ENCODE measurements around the gene KCND3.

Gene KCND3

DNA sequence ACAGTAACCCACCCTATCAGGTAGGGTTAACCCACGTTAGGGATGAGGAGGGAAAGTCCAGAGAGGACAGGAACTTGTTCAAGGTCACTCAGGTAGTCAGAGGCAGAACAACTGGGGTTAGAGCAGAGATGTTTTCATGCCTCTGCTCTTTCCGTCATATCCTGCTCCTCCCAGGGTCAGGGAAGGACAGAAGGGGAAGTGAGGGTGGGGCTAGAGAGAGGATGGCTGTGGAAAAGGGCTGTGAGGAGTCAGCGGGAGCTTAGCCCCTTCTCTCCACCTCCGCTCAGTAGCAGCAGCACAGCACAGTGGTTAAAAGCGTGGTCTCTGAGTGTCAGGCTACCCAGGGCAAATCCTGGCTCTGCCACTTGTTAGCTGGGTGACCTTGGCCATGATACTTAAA, 197.2 kb downstream of the KCND3 start:
- H3K9me3 ChIP-seq (ENCODE audit: severe bottlenecking), result no peaks in the 10 kb centered on the region
- TF ChIP-seq, protein P1, sequence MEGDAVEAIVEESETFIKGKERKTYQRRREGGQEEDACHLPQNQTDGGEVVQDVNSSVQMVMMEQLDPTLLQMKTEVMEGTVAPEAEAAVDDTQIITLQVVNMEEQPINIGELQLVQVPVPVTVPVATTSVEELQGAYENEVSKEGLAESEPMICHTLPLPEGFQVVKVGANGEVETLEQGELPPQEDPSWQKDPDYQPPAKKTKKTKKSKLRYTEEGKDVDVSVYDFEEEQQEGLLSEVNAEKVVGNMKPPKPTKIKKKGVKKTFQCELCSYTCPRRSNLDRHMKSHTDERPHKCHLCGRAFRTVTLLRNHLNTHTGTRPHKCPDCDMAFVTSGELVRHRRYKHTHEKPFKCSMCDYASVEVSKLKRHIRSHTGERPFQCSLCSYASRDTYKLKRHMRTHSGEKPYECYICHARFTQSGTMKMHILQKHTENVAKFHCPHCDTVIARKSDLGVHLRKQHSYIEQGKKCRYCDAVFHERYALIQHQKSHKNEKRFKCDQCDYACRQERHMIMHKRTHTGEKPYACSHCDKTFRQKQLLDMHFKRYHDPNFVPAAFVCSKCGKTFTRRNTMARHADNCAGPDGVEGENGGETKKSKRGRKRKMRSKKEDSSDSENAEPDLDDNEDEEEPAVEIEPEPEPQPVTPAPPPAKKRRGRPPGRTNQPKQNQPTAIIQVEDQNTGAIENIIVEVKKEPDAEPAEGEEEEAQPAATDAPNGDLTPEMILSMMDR (IDR thresholded peaks at IDR 0.05; ENCODE audit: poor library complexity, severe bottlenecking), result no peak
- H3K27me3 ChIP-seq (ENCODE audit: insufficient read depth, poor library complexity, severe bottlenecking), result no peaks in the 10 kb centered on the region
- ATAC-seq (ENCODE audit: low read depth) (no peak), DNase-seq (ENCODE audit: low spot score) (no peak)
- no peaks in the 10 kb centered on the region for H3K4me1 ChIP-seq (ENCODE audit: insufficient read depth, poor library complexity, severe bottlenecking)
- no peak overlapping the region for H3K4me3 ChIP-seq (ENCODE audit: severe bottlenecking)
- H3K36me3 ChIP-seq (ENCODE audit: low read depth), result no peaks in the 10 kb centered on the region
- no peak overlapping the region for H3K27ac ChIP-seq (ENCODE audit: poor library complexity, severe bottlenecking)

DNA sequence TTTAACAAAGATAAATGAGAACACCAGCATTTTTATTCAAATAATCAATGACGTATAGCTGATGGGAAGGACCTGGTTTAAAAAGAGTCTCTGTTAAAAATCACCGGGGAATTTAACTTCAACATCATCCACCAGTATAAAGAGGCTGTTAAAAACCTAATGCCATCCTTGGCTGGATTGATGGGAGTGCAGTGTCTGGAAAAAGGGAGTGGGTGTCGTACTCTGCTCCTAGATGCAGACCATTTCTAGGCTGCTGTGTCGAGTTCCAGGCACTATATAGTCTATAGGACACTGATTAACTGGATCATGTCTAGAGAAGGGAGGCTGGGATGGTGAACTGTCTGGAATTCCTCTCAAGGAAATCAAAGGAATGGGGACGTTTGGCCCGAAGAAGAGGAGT, 197.7 kb downstream of the KCND3 start:
- H3K27ac ChIP-seq (ENCODE audit: poor library complexity, severe bottlenecking), result no peak overlapping the region

DNA sequence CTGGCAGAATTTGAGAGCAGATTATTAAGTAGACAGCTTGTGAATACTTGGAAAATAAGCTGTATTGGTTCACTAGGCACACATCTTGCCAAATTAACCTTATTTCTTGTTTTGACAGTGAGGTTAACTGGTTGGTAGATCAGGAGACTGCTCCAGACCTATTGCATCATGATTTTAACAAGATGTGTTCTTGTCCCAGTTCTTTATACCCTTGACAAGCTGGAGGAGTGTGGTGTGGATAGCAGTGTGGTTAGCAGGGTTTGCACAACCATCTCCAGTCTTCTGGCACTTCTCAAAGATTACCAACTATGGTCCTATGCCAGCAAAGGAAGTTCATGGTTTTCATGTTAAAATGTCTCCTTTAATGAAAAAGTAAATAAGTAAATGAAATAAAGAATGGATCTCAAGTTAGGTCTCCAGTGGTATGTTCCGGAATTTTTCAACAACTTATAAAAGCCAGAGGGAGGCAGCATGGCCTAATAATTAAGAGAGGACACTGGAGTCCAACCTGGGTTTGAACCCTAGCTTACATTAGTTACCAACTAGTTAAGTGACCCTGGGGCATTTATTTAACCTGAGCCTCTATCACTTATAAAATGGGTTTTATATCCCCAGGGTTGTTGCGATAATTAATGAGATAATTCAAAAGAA, 199.7 kb downstream of the KCND3 start:
- Histone ChIP-seq H3K9me3 (ENCODE audit: severe bottlenecking) (no peaks in the 10 kb centered on the region), H3K4me1 (ENCODE audit: insufficient read depth, poor library complexity, severe bottlenecking) (no peaks in the 10 kb centered on the region), H3K27ac (ENCODE audit: poor library complexity, severe bottlenecking) (no peak overlapping the region), H3K4me3 (ENCODE audit: severe bottlenecking) (no peak overlapping the region), H3K36me3 (ENCODE audit: low read depth) (no peaks in the 10 kb centered on the region), H3K27me3 (ENCODE audit: insufficient read depth, poor library complexity, severe bottlenecking) (no peaks in the 10 kb centered on the region)
- DNase-seq (ENCODE audit: low spot score) (no peak), ATAC-seq (ENCODE audit: low read depth) (no peak)
- TF ChIP-seq, protein P1 (IDR thresholded peaks at IDR 0.05; ENCODE audit: poor library complexity, severe bottlenecking), result no peak

More for the DNA sequence above, 197.7 kb downstream of the KCND3 start:
- no peaks in the 10 kb centered on the region for H3K4me1 ChIP-seq (ENCODE audit: insufficient read depth, poor library complexity, severe bottlenecking)
- TF ChIP-seq, protein P1 (IDR thresholded peaks at IDR 0.05; ENCODE audit: poor library complexity, severe bottlenecking), result no peak
- no peak overlapping the region for H3K4me3 ChIP-seq (ENCODE audit: severe bottlenecking)
- no peak for ATAC-seq (ENCODE audit: low read depth)
- no peaks in the 10 kb centered on the region for H3K27me3 ChIP-seq (ENCODE audit: insufficient read depth, poor library complexity, severe bottlenecking)
- no peaks in the 10 kb centered on the region for H3K9me3 ChIP-seq (ENCODE audit: severe bottlenecking)
- H3K36me3 ChIP-seq (ENCODE audit: low read depth), result no peaks in the 10 kb centered on the region
- DNase-seq (ENCODE audit: low spot score), result no peak

DNA sequence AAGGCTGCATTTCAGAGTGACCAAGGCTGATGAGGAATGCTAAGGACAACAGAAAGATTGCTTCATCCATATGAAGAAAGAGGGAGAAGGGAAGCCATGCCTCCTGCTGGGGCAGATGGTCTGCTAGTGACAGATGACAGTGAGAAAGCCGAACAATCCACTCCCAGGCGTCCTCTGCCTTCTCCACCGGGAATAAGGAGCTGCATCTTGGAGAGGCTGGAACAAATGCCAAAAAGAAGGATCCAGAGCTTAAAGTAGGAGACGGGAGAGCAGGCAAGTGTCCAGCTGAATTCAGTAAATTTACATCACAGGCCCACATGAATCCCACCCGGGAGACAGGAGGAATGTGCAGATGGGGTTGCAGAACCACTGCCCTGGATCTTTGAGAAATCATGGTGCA, 200.3 kb downstream of the KCND3 start:
- ATAC-seq (ENCODE audit: low read depth) (no peak), DNase-seq (ENCODE audit: low spot score) (no peak)
- TF ChIP-seq, protein P1 (IDR thresholded peaks at IDR 0.05; ENCODE audit: poor library complexity, severe bottlenecking), result no peak
- Histone ChIP-seq H3K4me1 (ENCODE audit: insufficient read depth, poor library complexity, severe bottlenecking) (no peaks in the 10 kb centered on the region), H3K27me3 (ENCODE audit: insufficient read depth, poor library complexity, severe bottlenecking) (no peaks in the 10 kb centered on the region), H3K36me3 (ENCODE audit: low read depth) (no peaks in the 10 kb centered on the region), H3K4me3 (ENCODE audit: severe bottlenecking) (no peak overlapping the region), H3K27ac (ENCODE audit: poor library complexity, severe bottlenecking) (no peak overlapping the region), H3K9me3 (ENCODE audit: severe bottlenecking) (no peaks in the 10 kb centered on the region)

DNA sequence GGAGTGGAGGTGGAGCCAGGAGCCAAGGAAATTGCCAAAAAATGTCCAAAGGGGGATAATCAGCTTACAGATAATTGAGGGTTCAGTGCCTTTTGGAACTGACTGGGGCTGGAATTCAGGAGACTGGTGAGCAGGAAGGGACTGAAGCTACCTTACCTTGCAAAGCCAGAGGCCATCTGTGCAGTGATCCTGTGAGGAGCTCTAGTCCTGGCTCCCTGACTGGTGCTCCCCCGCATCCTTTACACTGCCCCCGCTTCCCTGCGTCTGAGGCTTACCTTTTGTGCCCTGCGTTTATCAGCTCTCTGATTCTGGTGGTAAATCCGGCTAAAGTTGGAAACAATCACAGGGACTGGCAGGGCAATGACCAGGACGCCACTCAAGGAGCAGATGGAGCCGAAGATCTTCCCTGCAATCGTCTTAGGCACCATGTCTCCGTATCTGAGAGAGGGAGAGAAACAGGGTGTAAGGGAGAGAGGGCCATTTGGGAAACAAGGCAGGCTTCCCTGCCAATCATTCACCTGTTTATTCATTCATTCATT, 202.7 kb downstream of the KCND3 start:
- no peaks in the 10 kb centered on the region for H3K36me3 ChIP-seq (ENCODE audit: low read depth)
- no peaks in the 10 kb centered on the region for H3K4me1 ChIP-seq (ENCODE audit: insufficient read depth, poor library complexity, severe bottlenecking)
- no peak overlapping the region for H3K4me3 ChIP-seq (ENCODE audit: severe bottlenecking)
- no peaks in the 10 kb centered on the region for H3K9me3 ChIP-seq (ENCODE audit: severe bottlenecking)
- no peak overlapping the region for H3K27ac ChIP-seq (ENCODE audit: poor library complexity, severe bottlenecking)
- H3K27me3 ChIP-seq (ENCODE audit: insufficient read depth, poor library complexity, severe bottlenecking), result no peaks in the 10 kb centered on the region
- no peak for ATAC-seq (ENCODE audit: low read depth)
- TF ChIP-seq, protein P1 (IDR thresholded peaks at IDR 0.05; ENCODE audit: poor library complexity, severe bottlenecking), result no peak
- no peak for DNase-seq (ENCODE audit: low spot score)
